ENCODE results near the gene PAN3.
"Not testable (repeated sequence)": the region's sequence is repeated elsewhere in the genome, so short reads cannot be mapped to it uniquely, and the experiment has no call there.

Gene PAN3

GRCh38 chr13:28138756-28139470, 568 bp downstream of the PAN3 start:
- no peak for FAIRE-seq

GRCh38 chr13:28140433-28141125, 2.2 kb downstream of the PAN3 start:
- no peak for FAIRE-seq

- FAIRE-seq: not testable (repeated sequence)
These were observed 3.2 kb downstream of the PAN3 start for GRCh38 chr13:28141542-28141941.

- no peak for FAIRE-seq
These were observed 6.7 kb downstream of the PAN3 start for GRCh38 chr13:28145049-28145448.

- no peak for FAIRE-seq
These were observed 9.2 kb downstream of the PAN3 start for GRCh38 chr13:28147495-28147894.

- no peak for FAIRE-seq
These were observed 20.7 kb downstream of the PAN3 start for GRCh38 chr13:28159057-28159456.

- no peak for FAIRE-seq
These were observed 23.0 kb downstream of the PAN3 start for GRCh38 chr13:28161370-28161769.

GRCh38 chr13:28163587-28163986, 25.2 kb downstream of the PAN3 start:
- FAIRE-seq: no peak

- no peak for FAIRE-seq
These were observed 27.9 kb downstream of the PAN3 start for GRCh38 chr13:28166257-28166656.

- FAIRE-seq: no peak
These were observed 32.9 kb downstream of the PAN3 start for GRCh38 chr13:28171266-28171665.

- no peak for FAIRE-seq
These were observed 34.6 kb downstream of the PAN3 start for GRCh38 chr13:28172947-28173346.

- FAIRE-seq: no peak
These were observed 35.4 kb downstream of the PAN3 start for GRCh38 chr13:28173793-28174192.

- FAIRE-seq: no peak
These were observed 39.0 kb downstream of the PAN3 start for GRCh38 chr13:28177327-28177726.

- FAIRE-seq: no peak
These were observed 39.5 kb downstream of the PAN3 start for GRCh38 chr13:28177877-28178276.

- FAIRE-seq: no peak
These were observed 41.6 kb downstream of the PAN3 start for GRCh38 chr13:28179974-28180373.

- FAIRE-seq: no peak
These were observed 43.1 kb downstream of the PAN3 start for GRCh38 chr13:28181413-28181812.

GRCh38 chr13:28185256-28185655, 46.9 kb downstream of the PAN3 start:
- no peak for FAIRE-seq

- FAIRE-seq: no peak
These were observed 60.7 kb downstream of the PAN3 start for GRCh38 chr13:28199089-28199488.

GRCh38 chr13:28204043-28204442, 65.7 kb downstream of the PAN3 start:
- FAIRE-seq: no peak

GRCh38 chr13:28204690-28205443, 66.5 kb downstream of the PAN3 start:
- FAIRE-seq: no peak

- no peak for FAIRE-seq
These were observed 80.3 kb downstream of the PAN3 start for GRCh38 chr13:28218679-28219078.

GRCh38 chr13:28219408-28220099, 81.2 kb downstream of the PAN3 start:
- FAIRE-seq: no peak

- no peak for FAIRE-seq
These were observed 81.8 kb downstream of the PAN3 start for GRCh38 chr13:28220166-28220565.

All from endometrium (tissue), 2 donors.